Measurements from ENCODE around the gene DNAH11. TPM values are rescaled to one million over a fixed set of nuclear protein-coding genes. Genes with fewer than 3 reads are reported as not detected.

The DNAH11 gene
- total RNA-seq, 1 experiment from 2014 or later: 1.0 TPM

- H3K36me3 ChIP-seq: no peaks in the 10 kb centered on the region
- no peak overlapping the region for H3K27ac ChIP-seq
- H3K4me1 ChIP-seq: no peaks in the 10 kb centered on the region
- no peak overlapping the region for H3K4me3 ChIP-seq
- H3K27me3 ChIP-seq: peaks cover 23% of the 10 kb centered on the region
- no peak for DNase-seq
- H3K9me3 ChIP-seq (replicated peaks): no peaks in the 10 kb centered on the region; the same call in 1 of the 2 replicates
Measured at GRCh38 chr7:21538936-21539495, 3.8 kb upstream of the DNAH11 start.

GRCh38 chr7:21543528-21544302 lies 876 bp downstream of the DNAH11 start:
- Histone ChIP-seq H3K4me3 (peak overlapping the region; percentile 53), H3K27me3 (peaks cover 24% of the 10 kb centered on the region), H3K36me3 (no peaks in the 10 kb centered on the region), H3K4me1 (no peaks in the 10 kb centered on the region), H3K9me3 (replicated peaks) (no peaks in the 10 kb centered on the region; the same call in 1 of the 2 replicates), H3K27ac (no peak overlapping the region)
- peak; percentile 8 to 47 for DNase-seq

- H3K4me1 ChIP-seq: no peaks in the 10 kb centered on the region
- H3K27ac ChIP-seq: no peak overlapping the region
- peaks cover 24% of the 10 kb centered on the region for H3K27me3 ChIP-seq
- no peak for DNase-seq
- H3K36me3 ChIP-seq: no peaks in the 10 kb centered on the region
- H3K9me3 ChIP-seq (replicated peaks): no peaks in the 10 kb centered on the region; the same call in 1 of the 2 replicates
- no peak overlapping the region for H3K4me3 ChIP-seq
Measured at GRCh38 chr7:21544303-21544656, 1.4 kb downstream of the DNAH11 start.

GRCh38 chr7:21544715-21545114 lies 1.9 kb downstream of the DNAH11 start:
- Histone ChIP-seq H3K27ac (no peak overlapping the region), H3K4me1 (no peaks in the 10 kb centered on the region), H3K36me3 (no peaks in the 10 kb centered on the region), H3K27me3 (peaks cover 24% of the 10 kb centered on the region), H3K4me3 (no peak overlapping the region), H3K9me3 (replicated peaks) (no peaks in the 10 kb centered on the region; the same call in 1 of the 2 replicates)
- DNase-seq: peak in 1 of 2 experiments; percentile 42

- no peaks in the 10 kb centered on the region for H3K4me1 ChIP-seq
- H3K9me3 ChIP-seq (replicated peaks): no peaks in the 10 kb centered on the region
- H3K27me3 ChIP-seq: peaks cover 11% of the 10 kb centered on the region
- H3K4me3 ChIP-seq: no peak overlapping the region
- H3K36me3 ChIP-seq: no peaks in the 10 kb centered on the region
- no peak overlapping the region for H3K27ac ChIP-seq
- no peak for DNase-seq
Measured at GRCh38 chr7:21547501-21547900, 4.7 kb downstream of the DNAH11 start.

- H3K27ac ChIP-seq: no peak overlapping the region
- H3K4me3 ChIP-seq: no peak overlapping the region
- no peaks in the 10 kb centered on the region for H3K36me3 ChIP-seq
- no peaks in the 10 kb centered on the region for H3K4me1 ChIP-seq
- H3K27me3 ChIP-seq: peaks cover 7% of the 10 kb centered on the region; the same call in 1 of the 2 replicates
- DNase-seq: no peak
- H3K9me3 ChIP-seq (replicated peaks): no peaks in the 10 kb centered on the region
Measured at GRCh38 chr7:21548491-21548890, 5.7 kb downstream of the DNAH11 start.

GRCh38 chr7:21550076-21550475 lies 7.2 kb downstream of the DNAH11 start:
- Histone ChIP-seq H3K4me1 (no peaks in the 10 kb centered on the region), H3K36me3 (no peaks in the 10 kb centered on the region), H3K9me3 (replicated peaks) (no peaks in the 10 kb centered on the region), H3K4me3 (no peak overlapping the region), H3K27ac (no peak overlapping the region), H3K27me3 (no peaks in the 10 kb centered on the region)
- no peak for DNase-seq

- Histone ChIP-seq H3K4me1 (no peaks in the 10 kb centered on the region), H3K27me3 (no peaks in the 10 kb centered on the region), H3K9me3 (replicated peaks) (no peaks in the 10 kb centered on the region), H3K27ac (no peak overlapping the region), H3K36me3 (no peaks in the 10 kb centered on the region), H3K4me3 (no peak overlapping the region)
- DNase-seq: no peak
Measured at GRCh38 chr7:21550821-21551531, 8.1 kb downstream of the DNAH11 start.

GRCh38 chr7:21562385-21562784 lies 19.5 kb downstream of the DNAH11 start:
- H3K36me3 ChIP-seq: no peaks in the 10 kb centered on the region
- H3K27ac ChIP-seq: no peak overlapping the region
- no peaks in the 10 kb centered on the region for H3K4me1 ChIP-seq
- H3K27me3 ChIP-seq: no peaks in the 10 kb centered on the region
- no peak for DNase-seq
- no peak overlapping the region for H3K4me3 ChIP-seq
- H3K9me3 ChIP-seq (replicated peaks): no peaks in the 10 kb centered on the region

GRCh38 chr7:21565614-21566013 lies 22.8 kb downstream of the DNAH11 start:
- Histone ChIP-seq H3K9me3 (replicated peaks) (no peaks in the 10 kb centered on the region), H3K4me1 (no peaks in the 10 kb centered on the region), H3K4me3 (no peak overlapping the region), H3K27me3 (no peaks in the 10 kb centered on the region), H3K36me3 (no peaks in the 10 kb centered on the region), H3K27ac (no peak overlapping the region)
- DNase-seq: no peak

GRCh38 chr7:21566094-21566493 lies 23.3 kb downstream of the DNAH11 start:
- H3K4me1 ChIP-seq: no peaks in the 10 kb centered on the region
- no peaks in the 10 kb centered on the region for H3K36me3 ChIP-seq
- no peak overlapping the region for H3K4me3 ChIP-seq
- no peaks in the 10 kb centered on the region for H3K27me3 ChIP-seq
- H3K27ac ChIP-seq: no peak overlapping the region
- no peaks in the 10 kb centered on the region for H3K9me3 ChIP-seq (replicated peaks)
- no peak for DNase-seq

GRCh38 chr7:21568762-21569161 lies 25.9 kb downstream of the DNAH11 start:
- no peak for DNase-seq
- H3K27ac ChIP-seq: no peak overlapping the region
- no peaks in the 10 kb centered on the region for H3K9me3 ChIP-seq (replicated peaks)
- H3K27me3 ChIP-seq: no peaks in the 10 kb centered on the region
- no peaks in the 10 kb centered on the region for H3K4me1 ChIP-seq
- H3K36me3 ChIP-seq: no peaks in the 10 kb centered on the region
- no peak overlapping the region for H3K4me3 ChIP-seq

- no peak overlapping the region for H3K27ac ChIP-seq
- no peak overlapping the region for H3K4me3 ChIP-seq
- no peak for DNase-seq
- H3K36me3 ChIP-seq: no peaks in the 10 kb centered on the region
- H3K9me3 ChIP-seq (replicated peaks): no peaks in the 10 kb centered on the region
- H3K27me3 ChIP-seq: no peaks in the 10 kb centered on the region
- H3K4me1 ChIP-seq: no peaks in the 10 kb centered on the region
Measured at GRCh38 chr7:21572331-21573313, 29.8 kb downstream of the DNAH11 start.

GRCh38 chr7:21579341-21580072 lies 36.7 kb downstream of the DNAH11 start:
- H3K27ac ChIP-seq: no peak overlapping the region
- no peak overlapping the region for H3K4me3 ChIP-seq
- H3K36me3 ChIP-seq: no peaks in the 10 kb centered on the region
- no peak for DNase-seq
- no peaks in the 10 kb centered on the region for H3K27me3 ChIP-seq
- H3K4me1 ChIP-seq: no peaks in the 10 kb centered on the region
- no peaks in the 10 kb centered on the region for H3K9me3 ChIP-seq (replicated peaks)

All from SJCRH30 (cell line).